ENCODE results near the gene KLRF2.

- no peak for TF ChIP-seq CTCF (IDR thresholded peaks at IDR 0.05; ENCODE audit: control extremely low read depth in 1 of 3, insufficient read depth in 1 of 3, low read depth in 1 of 3, low read length in 3 of 3)
- TF ChIP-seq POLR2AphosphoS5 (IDR thresholded peaks at IDR 0.05; ENCODE audit: low read depth, low read length): no peak
- TF ChIP-seq SRF (IDR thresholded peaks at IDR 0.05; ENCODE audit: low read depth, low read length): no peak
- no peak for TF ChIP-seq ATF2 (IDR thresholded peaks at IDR 0.05; ENCODE audit: low read length)
- no peak for TF ChIP-seq POU5F1 (IDR thresholded peaks at IDR 0.05; ENCODE audit: low read depth, low read length)
- TF ChIP-seq SIRT6 (IDR thresholded peaks at IDR 0.05; ENCODE audit: low read length): no peak
- TF ChIP-seq TAF7 (optimal IDR thresholded peaks at IDR 0.05; ENCODE audit: borderline replicate concordance, low read depth, low read length): no peak
- TF ChIP-seq CBX5 (IDR thresholded peaks at IDR 0.05; ENCODE audit: low read depth, low read length): no peak
Measured at GRCh38 chr12:9926876-9927275, 45.6 kb downstream of the KLRF2 start.
